HG02623 (cell line): ENCODE measurements around the gene PHGDH.

Source experiments
- ATAC-seq: cut with Tn5 transposase; IDR thresholded peaks from one replicate; pipeline ENCODE4 v1.9.1; 2021; ENCODE audit warnings: moderate library complexity; ENCODE audit not compliant: unreplicated experiment

PHGDH gene

DNA sequence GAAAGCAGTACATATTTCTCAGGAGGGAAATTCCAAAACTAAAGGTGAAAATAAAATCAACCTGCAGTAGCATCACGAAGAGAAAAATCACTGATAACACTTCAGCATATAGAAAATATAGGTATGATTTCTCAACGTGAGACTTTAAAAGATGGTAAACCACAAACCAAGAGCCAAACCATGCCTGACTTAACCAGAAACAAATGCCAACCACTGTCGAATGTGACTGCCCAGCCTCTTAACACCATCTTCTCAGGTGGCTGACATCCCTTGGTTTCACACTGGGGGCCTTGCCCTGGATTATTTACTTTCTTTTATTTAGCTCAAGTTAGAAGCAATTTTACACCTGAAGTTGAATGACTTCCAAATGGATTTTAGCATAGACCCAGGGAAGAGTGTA is 46.9 kb downstream of the PHGDH start:
- ATAC-seq = no peak

- no peak for ATAC-seq
Measured at GRCh38 chr1:119762409-119762808, 50.7 kb downstream of the PHGDH start.

DNA sequence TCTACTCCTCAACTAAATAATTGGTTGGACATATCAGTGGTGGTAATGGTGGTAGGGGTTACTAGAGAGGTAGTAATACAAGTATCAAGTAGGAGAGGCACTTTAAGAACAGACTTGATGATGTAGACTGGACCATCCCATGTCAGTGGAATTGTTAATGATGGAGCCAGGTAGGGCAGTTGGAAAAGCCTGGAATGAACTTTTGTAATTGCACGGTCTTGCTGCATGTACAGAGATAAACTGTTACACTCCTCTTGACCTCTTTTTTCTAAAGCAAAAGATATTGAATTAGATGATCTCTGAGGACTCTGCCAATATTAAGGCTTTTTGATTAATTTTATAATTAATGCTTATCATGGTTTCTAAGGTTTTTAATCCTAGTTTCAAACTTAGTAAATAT is 51.2 kb downstream of the PHGDH start:
- no peak for ATAC-seq

DNA sequence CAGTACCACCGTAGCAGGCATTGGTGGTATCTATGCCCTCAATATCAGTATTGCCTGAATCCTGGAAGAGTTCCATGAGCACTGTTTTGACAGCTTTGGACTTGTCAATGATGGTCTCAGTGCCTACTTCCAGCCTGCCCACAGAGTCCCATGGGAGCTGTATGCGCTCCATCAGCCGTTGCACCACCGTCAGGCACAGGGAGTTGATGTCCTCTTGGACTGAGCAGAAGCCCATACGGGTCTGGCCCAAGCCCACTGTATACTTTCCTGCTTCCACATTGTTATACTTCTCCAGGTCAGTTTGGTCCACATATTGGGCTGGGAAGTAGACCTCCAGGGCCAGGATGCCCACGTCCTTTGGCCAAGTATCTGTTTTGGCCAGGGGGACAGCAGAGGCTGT is 52.5 kb downstream of the PHGDH start:
- ATAC-seq = no peak

GRCh38 chr1:119766374-119766794 is 54.6 kb downstream of the PHGDH start:
- ATAC-seq = no peak

DNA sequence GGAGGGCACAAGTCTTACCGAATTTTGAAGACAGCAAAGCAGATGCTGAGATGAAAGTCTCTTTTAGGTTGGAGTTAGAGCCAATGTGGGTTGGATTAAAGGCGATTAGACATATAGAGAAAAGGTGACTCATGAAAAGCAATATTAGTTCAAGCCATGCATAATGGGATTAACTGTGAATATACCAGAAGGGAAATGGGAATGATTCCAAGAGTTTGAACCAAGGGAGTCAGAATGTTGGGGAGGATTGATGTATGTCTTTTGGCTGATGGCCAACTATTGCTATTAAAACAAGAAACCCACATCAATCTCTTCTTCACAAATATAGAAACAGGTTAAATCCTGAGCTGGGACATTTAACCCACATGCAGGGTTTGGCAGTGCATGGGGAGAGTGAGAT is 55.8 kb downstream of the PHGDH start:
- ATAC-seq = no peak

DNA sequence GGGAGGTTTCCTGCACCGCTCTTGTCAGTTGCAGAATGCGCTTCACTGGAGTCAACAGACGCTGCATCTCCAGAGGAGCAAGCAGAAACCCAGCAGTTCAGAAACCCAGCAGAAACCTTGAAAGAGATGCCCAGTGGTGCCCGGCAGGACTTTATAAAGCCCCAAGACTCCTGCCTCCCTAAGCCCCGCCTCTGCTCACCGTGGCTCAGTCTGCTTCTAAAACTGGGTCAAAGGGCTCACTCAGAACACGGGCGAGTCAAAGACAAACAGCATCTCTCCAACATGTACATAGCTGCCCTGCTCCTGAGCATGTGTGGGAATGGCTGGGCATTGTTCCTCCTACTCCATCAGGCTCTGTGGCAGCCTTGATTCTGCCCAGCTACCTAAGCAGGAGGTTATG is 57.0 kb downstream of the PHGDH start, which contains the start of gene HMGCS2:
Gene HMGCS2 (minus strand): TSS at position 128 of the 400 bp plus-strand sequence. CDS start 61 bp downstream, at position 67.
- no peak for ATAC-seq

DNA sequence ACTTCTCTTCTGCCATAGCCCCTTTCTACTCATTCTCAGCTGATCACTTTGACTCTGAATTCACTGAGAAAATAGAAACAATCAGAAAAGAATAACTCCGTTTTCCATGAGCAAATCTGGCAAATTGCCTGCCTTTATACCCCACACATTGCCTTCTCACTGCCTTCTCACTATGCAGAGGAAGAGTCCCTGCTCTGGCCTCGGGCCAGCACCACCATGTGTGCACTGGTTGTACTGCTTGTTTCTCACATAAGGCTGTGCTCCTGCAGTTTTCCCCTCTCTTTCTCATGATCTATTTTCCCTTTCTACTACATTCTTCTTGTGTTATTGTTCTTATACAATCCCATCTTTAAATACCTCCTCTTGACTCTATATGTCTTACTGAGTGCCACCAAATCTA is 59.3 kb downstream of the PHGDH start:
- no peak for ATAC-seq

GRCh38 chr1:119771770-119772169 is 60.0 kb downstream of the PHGDH start:
- ATAC-seq = no peak

DNA sequence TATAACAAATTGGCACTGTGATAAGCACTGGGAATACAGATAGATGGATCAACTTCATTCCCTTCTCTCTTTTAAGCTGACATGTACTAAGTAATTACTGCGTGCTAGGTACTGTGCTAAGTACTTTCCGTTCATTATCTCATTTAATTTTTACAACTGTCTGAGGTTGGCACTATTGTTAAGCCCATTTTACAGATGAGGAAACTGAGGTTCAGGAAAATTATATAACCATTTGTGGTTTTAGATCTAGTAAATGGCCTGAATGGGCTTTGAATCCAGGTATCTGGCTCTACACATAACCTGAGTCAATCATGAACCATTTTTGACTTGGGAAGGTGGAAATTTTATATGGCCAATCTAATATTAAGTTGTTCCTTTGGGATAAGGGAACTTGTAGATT is 60.6 kb downstream of the PHGDH start:
- ATAC-seq = no peak

- ATAC-seq = no peak
Measured at GRCh38 chr1:119773711-119774241, 62.0 kb downstream of the PHGDH start.

GRCh38 chr1:119774746-119775490 is 63.2 kb downstream of the PHGDH start:
- ATAC-seq = no peak

DNA sequence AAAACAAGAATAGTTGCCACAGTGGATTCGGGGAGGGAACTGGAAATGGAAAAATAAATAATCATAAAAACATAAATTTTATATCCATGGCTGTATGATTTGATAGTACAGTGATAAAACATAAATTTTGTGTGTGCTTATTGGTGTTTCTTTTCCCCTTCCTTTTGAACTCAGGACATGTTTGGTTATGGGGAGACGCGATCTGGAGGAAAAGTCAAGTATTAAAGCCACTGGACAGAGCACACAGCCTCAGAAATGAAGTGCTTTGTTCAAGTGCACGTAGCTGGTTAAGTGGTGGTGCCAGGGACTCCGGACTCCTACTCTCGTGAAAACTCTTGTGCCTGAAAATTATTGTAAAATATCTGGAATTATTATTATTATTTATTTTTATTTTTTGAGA is 66.6 kb downstream of the PHGDH start:
- no peak for ATAC-seq

DNA sequence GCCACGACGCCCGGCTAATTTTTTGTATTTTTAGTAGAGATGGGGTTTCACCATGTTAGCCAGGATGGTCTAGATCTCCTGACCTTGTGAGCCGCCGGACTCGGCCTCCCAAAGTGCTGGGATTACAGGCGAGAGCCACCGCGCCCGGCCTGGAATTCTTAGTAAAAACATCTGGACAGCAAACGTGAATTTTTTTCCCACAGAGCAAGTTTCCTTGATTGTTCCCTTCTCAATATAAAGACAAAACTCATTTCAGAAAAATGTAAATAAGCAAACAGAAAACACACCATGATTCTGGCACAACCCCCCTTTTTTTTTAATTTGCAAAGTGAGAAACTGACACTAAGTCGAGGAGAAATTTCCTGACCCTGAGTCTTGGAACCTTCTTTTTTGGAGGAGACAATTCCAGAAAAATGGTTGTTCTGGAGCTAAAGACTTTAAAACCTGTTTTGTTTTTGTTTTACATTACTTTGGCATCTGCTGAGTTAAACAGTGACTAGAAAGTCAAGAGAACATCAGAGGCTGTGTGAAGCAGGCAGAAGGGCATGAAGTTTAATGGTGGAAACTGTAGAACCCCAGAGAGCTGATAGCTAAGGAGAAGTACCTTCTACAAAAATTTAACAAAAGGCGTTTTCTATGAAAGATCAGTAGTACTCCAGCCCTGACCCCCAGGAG is 67.3 kb downstream of the PHGDH start:
- no peak for ATAC-seq

DNA sequence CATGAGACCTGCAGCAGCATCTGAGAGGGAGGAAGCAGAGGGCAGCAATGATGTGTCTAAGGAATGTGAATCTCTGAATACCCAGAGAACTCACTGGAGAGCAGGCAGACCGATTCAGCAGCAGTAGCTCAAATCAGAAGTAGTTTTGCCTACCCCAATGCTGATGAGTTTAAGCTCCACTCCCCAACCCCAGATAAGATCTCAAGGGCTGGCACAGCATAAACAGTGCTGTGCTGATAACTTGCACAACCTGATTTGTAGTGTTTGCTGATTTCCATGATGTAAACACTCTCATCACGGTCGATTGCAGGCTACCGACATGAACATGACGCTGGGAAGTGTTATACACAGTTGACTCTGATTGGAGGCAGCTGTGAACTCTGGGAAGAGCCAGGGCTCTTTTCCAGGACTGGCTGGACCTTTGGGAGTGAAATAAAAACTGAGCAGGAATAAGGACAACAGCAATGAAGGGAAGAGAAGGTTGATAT is 68.2 kb downstream of the PHGDH start:
- no peak for ATAC-seq

DNA sequence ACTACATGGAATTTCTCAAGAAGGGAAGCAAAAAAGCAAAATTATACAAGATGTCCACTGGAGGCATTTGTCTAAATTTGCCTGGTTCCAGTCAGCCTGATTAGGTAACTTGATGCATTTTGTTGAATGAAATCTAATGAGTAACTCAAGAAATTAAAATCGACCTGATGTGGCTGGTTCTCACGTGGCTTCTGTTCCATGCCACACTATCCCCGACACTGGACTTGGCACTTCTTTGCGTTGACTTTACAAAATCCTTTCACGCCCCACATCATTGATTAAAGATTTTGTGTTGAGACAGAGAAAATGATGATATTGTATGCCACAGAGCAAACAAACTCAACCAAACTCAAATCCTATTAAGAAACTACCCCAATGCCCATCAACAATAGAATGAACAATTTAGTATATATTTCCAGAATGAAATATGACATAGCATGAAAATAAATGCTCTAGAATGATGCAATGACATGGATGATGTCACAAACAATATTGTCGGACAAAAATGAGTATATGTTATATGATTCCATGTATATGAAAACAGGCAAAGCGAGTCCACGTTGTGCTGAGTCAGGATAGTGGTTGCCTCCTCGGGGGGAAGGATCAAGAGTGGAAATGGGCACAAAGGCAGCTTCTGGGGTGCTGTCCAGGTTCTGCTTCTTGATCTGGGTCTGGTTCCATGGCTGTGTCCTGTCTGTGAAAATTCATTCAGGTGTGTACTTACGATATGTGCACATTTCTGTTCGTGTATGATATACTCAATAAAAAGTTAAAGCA is 69.9 kb downstream of the PHGDH start:
- no peak for ATAC-seq

DNA sequence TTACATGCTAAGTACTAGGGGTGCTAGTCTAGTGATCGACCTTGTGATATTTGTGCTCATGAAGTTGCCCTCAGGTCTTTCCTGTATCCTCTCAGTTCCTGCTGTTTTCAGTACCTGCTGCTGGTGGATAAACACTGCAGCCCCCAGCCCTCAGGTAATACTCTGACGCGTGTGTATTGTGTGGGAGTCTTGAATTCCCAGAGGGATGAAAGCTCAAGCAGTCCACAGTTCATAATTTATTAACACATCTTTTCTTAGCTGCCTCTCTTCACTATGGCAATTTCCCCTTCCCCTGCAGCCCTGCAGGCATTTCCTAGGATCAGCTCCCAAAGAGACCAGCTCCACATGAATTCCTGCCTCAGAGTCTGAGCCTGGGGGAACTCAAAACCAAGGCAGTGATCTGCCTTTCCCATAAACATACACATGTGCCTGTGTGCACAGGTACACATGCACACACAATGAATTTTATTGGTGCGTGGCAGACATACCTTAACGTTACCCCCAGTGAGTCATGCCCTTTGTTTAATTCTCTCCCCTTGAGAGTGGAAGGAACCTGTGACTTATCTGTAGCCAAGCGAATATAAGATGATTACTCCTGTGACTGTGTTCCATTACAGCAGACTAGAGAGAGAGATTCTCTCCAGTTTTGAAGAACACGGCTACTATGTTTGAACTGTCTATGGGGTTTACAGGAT is 71.0 kb downstream of the PHGDH start:
- no peak for ATAC-seq

GRCh38 chr1:119783354-119784185 is 71.8 kb downstream of the PHGDH start:
- no peak for ATAC-seq

DNA sequence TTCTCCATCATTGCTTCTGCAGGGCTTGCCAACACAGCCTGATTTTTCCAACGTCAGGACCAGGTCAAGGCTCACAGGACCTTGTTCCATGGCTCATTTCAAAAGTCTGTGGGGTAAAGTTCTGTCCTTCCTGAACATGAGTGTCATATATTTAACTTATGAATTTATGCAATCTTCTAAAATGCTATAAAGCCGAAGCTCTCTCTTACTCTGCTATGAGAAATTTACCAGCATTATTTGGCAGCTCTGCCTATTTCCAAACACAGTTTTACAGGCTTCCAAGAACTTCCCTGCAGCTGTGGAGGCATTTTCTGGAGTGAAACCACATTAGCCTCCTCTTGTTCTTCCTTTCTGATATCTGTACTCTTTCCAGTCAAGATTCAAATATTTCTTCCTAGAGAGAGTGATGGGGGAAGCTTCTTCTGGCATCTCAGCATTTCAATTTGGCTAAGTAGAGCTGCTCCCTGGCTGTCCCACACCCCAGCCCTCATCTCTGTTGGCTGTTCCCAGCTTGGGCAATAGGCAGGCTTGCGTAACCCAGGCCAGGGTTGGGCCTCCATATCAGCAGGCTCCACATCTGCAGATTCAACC is 72.6 kb downstream of the PHGDH start:
- no peak for ATAC-seq
